ENCODE measurements around the gene UBR7. TPM values are rescaled to one million over a fixed set of nuclear protein-coding genes. Genes with fewer than 3 reads are reported as not detected.

Gene UBR7
- total RNA-seq, 2 experiments from 2014 or later: 38.5 to 39.7 TPM

- ATAC-seq (no peak), DNase-seq (no peak)
- H3K27me3 Mint-ChIP-seq: no peaks in the 10 kb centered on the region
- H3K9me3 Mint-ChIP-seq: no peaks in the 10 kb centered on the region
- no peaks in the 10 kb centered on the region for H3K36me3 Mint-ChIP-seq (ENCODE audit: low read depth)
- POLR2A ChIA-PET: interaction anchor here (0.8 to 1.3 kb wide), 2 partner anchors 9 to 31 kb away, joined by 3 read pairs; partner anchors contain the start of genes GON7 and MOAP1
- H3K4me1 Mint-ChIP-seq (ENCODE audit: low read depth): peaks cover 1% of the 10 kb centered on the region
- CTCF ChIA-PET: interaction anchor here (1.2 to 2.4 kb wide), 6 partner anchors 9 to 62 kb away, joined by 3 to 10 read pairs (median 5); partner anchors contain the start of genes LYSET and MOAP1
- TF ChIP-seq CTCF (IDR thresholded peaks at IDR 0.05): no peak
- H3K4me3 Mint-ChIP-seq: no peak overlapping the region
- H3K27ac Mint-ChIP-seq: no peak overlapping the region
- intact Hi-C loops (cut with micrococcal nuclease): no loop called here
Observed at GRCh38 chr14:93175492-93175891, 31.6 kb upstream of the UBR7 start.

- Mint-ChIP-seq H3K27me3 (no peaks in the 10 kb centered on the region), H3K4me1 (ENCODE audit: low read depth) (peaks cover 39% of the 10 kb centered on the region), H3K27ac (peak overlapping the region; percentile 91), H3K4me3 (peak overlapping the region; percentile 97), H3K9me3 (no peaks in the 10 kb centered on the region), H3K36me3 (ENCODE audit: low read depth) (peaks cover 32% of the 10 kb centered on the region)
- ATAC-seq (no peak), DNase-seq (no peak)
- no peak for TF ChIP-seq CTCF (IDR thresholded peaks at IDR 0.05)
- CTCF ChIA-PET: interaction anchor here (0.8 to 3.0 kb wide), 6 partner anchors 8 to 147 kb away, joined by 3 to 26 read pairs (median 6); partner anchors contain the start of genes GON7 and UBR7
- POLR2A ChIA-PET: interaction anchor here (1.0 to 5.6 kb wide), 4 partner anchors 9 to 148 kb away, joined by 3 to 50 read pairs (median 4); partner anchors contain the start of genes GON7 and UBR7
- intact Hi-C loops (cut with micrococcal nuclease): no loop called here
Observed at GRCh38 chr14:93183596-93184317, 23.3 kb upstream of the UBR7 start.

- ATAC-seq: peak; percentile 89
- peaks cover 35% of the 10 kb centered on the region for H3K36me3 Mint-ChIP-seq (ENCODE audit: low read depth)
- H3K27ac Mint-ChIP-seq: peak within 1 kb of the TSS; percentile 91
- H3K9me3 Mint-ChIP-seq: no peaks in the 10 kb centered on the region
- peak; percentile 92 for DNase-seq
- CTCF ChIA-PET: interaction anchor here (0.8 to 3.0 kb wide), 8 partner anchors 8 to 146 kb away, joined by 3 to 26 read pairs (median 6); partner anchors contain the start of genes GON7 and UBR7
- no peaks in the 10 kb centered on the region for H3K27me3 Mint-ChIP-seq
- POLR2A ChIA-PET: interaction anchor here (0.8 to 5.6 kb wide), 6 partner anchors 9 to 177 kb away, joined by 3 to 50 read pairs (median 3); partner anchors contain the start of genes GON7 and UBR7
- peak; percentile 11 for TF ChIP-seq CTCF (IDR thresholded peaks at IDR 0.05)
- H3K4me1 Mint-ChIP-seq (ENCODE audit: low read depth): peaks cover 43% of the 10 kb centered on the region
- intact Hi-C loops (cut with micrococcal nuclease): no loop called here
- H3K4me3 Mint-ChIP-seq: peak within 1 kb of the TSS; percentile 97
Observed at GRCh38 chr14:93184391-93185348, 22.4 kb upstream of the UBR7 start, which contains the start of the genes LYSET and MOAP1. Gene LYSET, plus strand, starts transcription at chr14:93185317. Its CDS starts 89 bp downstream, at chr14:93185406. Gene MOAP1, minus strand, starts transcription at chr14:93184897. Its CDS starts 655 bp downstream, at chr14:93184242.

- Mint-ChIP-seq H3K27ac (peak overlapping the region; percentile 84), H3K27me3 (no peaks in the 10 kb centered on the region), H3K9me3 (no peaks in the 10 kb centered on the region), H3K4me1 (ENCODE audit: low read depth) (peaks cover 43% of the 10 kb centered on the region), H3K36me3 (ENCODE audit: low read depth) (peaks cover 35% of the 10 kb centered on the region), H3K4me3 (peak overlapping the region; percentile 96)
- ChIA-PET CTCF (interaction anchor here (0.8 to 3.0 kb wide), 6 partner anchors 8 to 72 kb away, joined by 3 to 26 read pairs (median 6); partner anchors contain the start of genes GON7 and UBR7), POLR2A (interaction anchor here (1.0 to 5.6 kb wide), 3 partner anchors 8 to 21 kb away, joined by 3 to 50 read pairs (median 6); partner anchors contain the start of genes GON7 and UBR7)
- no peak for TF ChIP-seq CTCF (IDR thresholded peaks at IDR 0.05)
- intact Hi-C loops (cut with micrococcal nuclease): no loop called here
- no peak for ATAC-seq
- DNase-seq: no peak
Observed at GRCh38 chr14:93185349-93185720, 21.7 kb upstream of the UBR7 start.
